Mammary epithelial cell (primary cell): ENCODE data around the gene DMGDH.

Experiments used
- CTCF ChIP-seq, 2 donors: IDR thresholded peaks in 1 of 2; conservative IDR thresholded peaks in 1 of 2; 2 replicates each; pipeline ENCODE4 v1.5.1; 2011 to 2012; ENCODE audit warnings: inconsistent platforms in 2 of 2, low read length in 2 of 2, mild to moderate bottlenecking in 2 of 2, control low read depth in 1 of 2, low read depth in 1 of 2; ENCODE audit not compliant: insufficient read depth in 1 of 2; ENCODE audit errors: extremely low read depth in 1 of 2
- EZH2 ChIP-seq: IDR thresholded peaks from 2 replicates; pipeline ENCODE4 v1.6.1; 2012; ENCODE audit warnings: low read length, inconsistent platforms, borderline replicate concordance

- TF ChIP-seq CTCF (conservative IDR thresholded peaks at IDR 0.05 in 1 of 2, IDR thresholded peaks at IDR 0.05 in 1 of 2; ENCODE audit: extremely low read depth in 1 of 2, insufficient read depth in 1 of 2, low read depth in 1 of 2, low read length in 2 of 2) (no peak), EZH2 (no peak)
Observed at GRCh38 chr5:79023947-79024346, 45.5 kb downstream of the DMGDH start.
